T-helper 2 cell treated with Interferon-gamma antibody and Interleukin-4, amounts not matched to agents 5 μg/mL and 100 μg/mL, for 36 hours (primary cell): ENCODE measurements around the gene IL1RL1.

Experiments
- DNase-seq: peaks from one replicate; pipeline ENCODE4 v3.0.0; 2021; ENCODE audit warnings: low spot score
- H3K27ac Mint-ChIP-seq: one replicate; pipeline ENCODE4 v1.8.0; 2021; ENCODE audit warnings: mild to moderate bottlenecking, mixed read lengths
- H3K27me3 Mint-ChIP-seq: one replicate; pipeline ENCODE4 v1.8.0; 2021; ENCODE audit warnings: low read depth, mixed read lengths
- H3K36me3 Mint-ChIP-seq: one replicate; pipeline ENCODE4 v1.8.0; 2021; ENCODE audit warnings: low read depth, mixed read lengths
- H3K4me1 Mint-ChIP-seq: one replicate; pipeline ENCODE4 v1.8.0; 2021; ENCODE audit warnings: low read depth, mixed read lengths
- H3K4me3 Mint-ChIP-seq: one replicate; pipeline ENCODE4 v1.8.0; 2022; ENCODE audit warnings: mild to moderate bottlenecking, moderate library complexity, mixed read lengths
- H3K9me3 Mint-ChIP-seq: one replicate; pipeline ENCODE4 v1.8.0; 2021; ENCODE audit warnings: mixed read lengths

Gene IL1RL1

DNA sequence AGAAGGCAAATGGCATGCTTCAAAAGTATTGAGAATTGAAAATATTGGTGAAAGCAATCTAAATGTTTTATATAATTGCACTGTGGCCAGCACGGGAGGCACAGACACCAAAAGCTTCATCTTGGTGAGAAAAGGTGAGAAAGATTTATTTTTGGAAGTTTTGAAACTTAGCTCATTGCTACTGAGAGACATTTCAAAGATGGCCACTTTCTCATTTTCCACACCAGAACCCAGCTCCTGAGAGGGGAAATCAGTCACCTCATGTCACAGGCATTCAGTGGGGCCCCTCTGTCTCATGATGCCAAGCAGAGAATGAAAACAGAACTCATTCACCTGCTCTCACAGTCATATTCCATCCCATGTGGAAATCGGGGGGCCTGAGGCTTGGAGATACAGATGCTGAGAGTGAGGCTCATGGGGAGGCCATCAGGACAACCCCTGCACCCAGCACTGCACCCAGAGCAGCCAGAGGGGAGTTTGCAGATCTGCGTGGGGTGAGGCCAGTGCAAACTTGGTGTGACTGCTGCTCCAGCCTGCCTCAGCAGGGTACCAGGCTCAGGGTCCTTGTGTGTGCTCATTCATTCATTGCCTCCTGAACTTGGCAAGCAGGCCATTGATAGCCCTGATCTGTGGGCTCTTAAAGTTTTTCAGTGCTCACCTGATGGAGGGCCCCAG lies 75.6 kb downstream of the IL1RL1 start:
- no peak overlapping the region for H3K27ac Mint-ChIP-seq

GRCh38 chr2:102387763-102388546 lies 76.6 kb downstream of the IL1RL1 start:
- H3K27ac Mint-ChIP-seq: peak overlapping the region; percentile 15
- DNase-seq: no peak
- H3K36me3 Mint-ChIP-seq: peaks cover 51% of the 10 kb centered on the region
- H3K27me3 Mint-ChIP-seq: no peaks in the 10 kb centered on the region
- H3K4me1 Mint-ChIP-seq: peaks cover 11% of the 10 kb centered on the region
- peaks cover 20% of the 10 kb centered on the region for H3K9me3 Mint-ChIP-seq
- H3K4me3 Mint-ChIP-seq: no peak overlapping the region

More for the DNA sequence above, 75.6 kb downstream of the IL1RL1 start:
- no peaks in the 10 kb centered on the region for H3K27me3 Mint-ChIP-seq
- H3K36me3 Mint-ChIP-seq: peaks cover 57% of the 10 kb centered on the region
- DNase-seq: no peak
- no peak overlapping the region for H3K4me3 Mint-ChIP-seq
- H3K4me1 Mint-ChIP-seq: peaks cover 11% of the 10 kb centered on the region
- H3K9me3 Mint-ChIP-seq: peaks cover 28% of the 10 kb centered on the region

GRCh38 chr2:102391565-102391964 lies 80.2 kb downstream of the IL1RL1 start:
- peaks cover 31% of the 10 kb centered on the region for H3K36me3 Mint-ChIP-seq
- no peaks in the 10 kb centered on the region for H3K27me3 Mint-ChIP-seq
- no peak overlapping the region for H3K27ac Mint-ChIP-seq
- DNase-seq: no peak
- no peak overlapping the region for H3K4me3 Mint-ChIP-seq
- H3K4me1 Mint-ChIP-seq: peaks cover 11% of the 10 kb centered on the region
- no peaks in the 10 kb centered on the region for H3K9me3 Mint-ChIP-seq

GRCh38 chr2:102392096-102392495 lies 80.7 kb downstream of the IL1RL1 start:
- peaks cover 28% of the 10 kb centered on the region for H3K36me3 Mint-ChIP-seq
- DNase-seq: no peak
- H3K27ac Mint-ChIP-seq: no peak overlapping the region
- no peaks in the 10 kb centered on the region for H3K27me3 Mint-ChIP-seq
- no peak overlapping the region for H3K4me3 Mint-ChIP-seq
- H3K4me1 Mint-ChIP-seq: peaks cover 11% of the 10 kb centered on the region
- no peaks in the 10 kb centered on the region for H3K9me3 Mint-ChIP-seq

- H3K9me3 Mint-ChIP-seq: no peaks in the 10 kb centered on the region
- peaks cover 24% of the 10 kb centered on the region for H3K36me3 Mint-ChIP-seq
- no peak for DNase-seq
- no peak overlapping the region for H3K4me3 Mint-ChIP-seq
- H3K27ac Mint-ChIP-seq: no peak overlapping the region
- H3K27me3 Mint-ChIP-seq: no peaks in the 10 kb centered on the region
- peaks cover 7% of the 10 kb centered on the region for H3K4me1 Mint-ChIP-seq
Measured at GRCh38 chr2:102392942-102393341, 81.6 kb downstream of the IL1RL1 start.

GRCh38 chr2:102396012-102396411 lies 84.6 kb downstream of the IL1RL1 start:
- no peaks in the 10 kb centered on the region for H3K9me3 Mint-ChIP-seq
- H3K36me3 Mint-ChIP-seq: peaks cover 12% of the 10 kb centered on the region
- peaks cover 18% of the 10 kb centered on the region for H3K4me1 Mint-ChIP-seq
- H3K27me3 Mint-ChIP-seq: no peaks in the 10 kb centered on the region
- H3K4me3 Mint-ChIP-seq: no peak overlapping the region
- DNase-seq: no peak
- no peak overlapping the region for H3K27ac Mint-ChIP-seq

DNA sequence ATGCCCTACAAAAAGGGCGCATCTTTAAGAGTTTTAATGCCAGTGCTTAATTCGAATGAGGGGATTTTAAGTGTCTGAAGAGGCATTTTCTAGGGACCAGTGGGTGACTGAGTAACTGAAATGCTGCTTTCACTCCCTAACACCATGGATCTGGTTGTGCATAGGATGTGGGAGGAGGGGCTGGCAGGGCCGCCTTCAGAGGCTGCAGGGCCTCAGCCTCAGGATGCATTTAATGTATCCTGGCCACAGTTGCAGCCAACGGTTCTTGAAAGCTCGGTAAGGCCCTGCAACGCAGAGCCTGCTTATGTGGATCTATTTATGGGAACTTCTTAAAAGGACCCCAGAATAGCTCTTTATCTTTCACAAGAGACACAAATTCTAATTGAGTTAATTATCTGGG lies 85.8 kb downstream of the IL1RL1 start:
- Mint-ChIP-seq H3K4me1 (peaks cover 22% of the 10 kb centered on the region), H3K36me3 (peaks cover 8% of the 10 kb centered on the region), H3K27ac (no peak overlapping the region), H3K27me3 (no peaks in the 10 kb centered on the region), H3K4me3 (no peak overlapping the region), H3K9me3 (no peaks in the 10 kb centered on the region)
- no peak for DNase-seq

GRCh38 chr2:102399499-102400141 lies 88.3 kb downstream of the IL1RL1 start:
- Mint-ChIP-seq H3K27me3 (no peaks in the 10 kb centered on the region), H3K4me3 (no peak overlapping the region), H3K27ac (no peak overlapping the region), H3K9me3 (no peaks in the 10 kb centered on the region), H3K36me3 (no peaks in the 10 kb centered on the region), H3K4me1 (peaks cover 22% of the 10 kb centered on the region)
- no peak for DNase-seq

GRCh38 chr2:102401456-102401855 lies 90.1 kb downstream of the IL1RL1 start:
- Mint-ChIP-seq H3K27me3 (no peaks in the 10 kb centered on the region), H3K9me3 (no peaks in the 10 kb centered on the region), H3K4me1 (peaks cover 22% of the 10 kb centered on the region), H3K27ac (no peak overlapping the region), H3K4me3 (no peak overlapping the region), H3K36me3 (no peaks in the 10 kb centered on the region)
- DNase-seq: no peak
